Stimulated activated CD4-positive, alpha-beta T cell treated with anti-CD3 and anti-CD28 coated beads, Interleukin-12 subunit alpha, Interleukin-12 subunit beta, amount 100 ng/mL, for 24 hours (primary cell): ENCODE results near the gene C1QL3.

Source experiments
- DNase-seq, 2 experiments: peaks; one replicate each; pipeline ENCODE4 v3.0.0-alpha.2; 2020; ENCODE audit warnings: low read depth in 2 of 2

Gene C1QL3

DNA sequence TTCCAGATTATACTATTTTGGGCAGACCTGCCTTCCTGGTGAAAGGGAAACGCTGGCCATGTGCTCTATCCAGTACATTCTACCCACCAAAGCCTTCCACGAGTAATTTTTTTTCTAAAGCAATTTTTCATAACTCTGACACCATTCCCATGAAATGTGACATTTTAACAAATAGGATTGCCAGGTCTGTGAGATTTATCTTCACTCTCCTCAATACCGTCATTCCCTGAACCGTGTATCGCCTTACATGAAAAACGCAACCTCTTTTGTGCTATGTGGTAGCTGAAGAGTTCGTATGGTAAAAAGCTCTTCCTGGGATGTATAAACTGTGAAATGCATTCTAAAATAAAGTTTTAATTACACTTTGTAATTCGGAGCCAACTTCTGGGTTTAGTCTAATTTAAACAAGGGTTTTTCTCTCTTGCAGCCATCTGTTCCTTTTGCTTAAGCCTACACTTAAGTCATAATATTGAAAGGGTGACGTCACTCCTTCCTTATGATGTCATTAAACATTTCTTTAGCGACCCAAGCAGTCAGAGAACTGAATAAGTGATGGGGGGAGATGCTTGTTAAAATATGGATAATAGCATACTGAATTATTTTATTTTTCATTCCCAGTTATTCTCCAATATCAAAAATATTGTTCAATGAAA, 27.7 kb downstream of the C1QL3 start:
- no peak for DNase-seq

DNA sequence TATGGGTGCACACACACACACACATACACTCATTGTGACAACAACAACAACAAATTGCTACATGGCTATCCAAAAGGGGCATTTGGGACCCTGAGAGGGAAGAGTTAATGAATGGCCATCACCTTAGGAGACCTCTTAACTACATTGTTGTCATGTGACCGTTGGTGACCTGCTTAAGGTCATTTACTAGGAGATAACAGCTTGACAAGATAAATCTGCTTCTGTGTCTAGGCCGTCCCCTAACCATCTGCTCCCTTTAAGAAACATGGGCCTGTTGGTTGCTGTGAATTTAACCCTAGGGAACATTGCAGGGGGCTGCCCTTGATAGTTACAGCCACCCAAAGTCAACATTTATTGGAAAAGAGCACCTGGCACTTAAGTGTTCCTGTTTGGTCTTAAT, 29.7 kb downstream of the C1QL3 start:
- no peak for DNase-seq

DNA sequence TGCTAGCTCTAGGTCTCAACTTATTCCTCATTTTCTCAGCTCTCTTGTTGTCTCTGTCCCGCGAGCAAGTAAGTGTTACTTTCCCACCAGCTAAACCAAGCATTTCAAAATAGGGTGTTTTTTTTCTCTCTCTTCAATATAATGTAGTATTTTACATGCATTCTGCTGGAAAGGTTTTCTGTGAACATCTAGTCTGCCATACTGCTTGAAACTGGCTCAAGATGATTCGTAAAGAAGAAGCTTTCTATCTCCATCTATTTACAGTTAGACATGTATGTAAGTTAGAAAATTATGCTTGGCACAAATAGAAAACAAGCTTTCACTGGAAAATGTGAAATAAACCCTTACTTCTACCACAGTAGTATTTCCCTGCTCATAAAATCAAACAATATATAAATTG, 31.2 kb downstream of the C1QL3 start:
- DNase-seq: no peak

DNA sequence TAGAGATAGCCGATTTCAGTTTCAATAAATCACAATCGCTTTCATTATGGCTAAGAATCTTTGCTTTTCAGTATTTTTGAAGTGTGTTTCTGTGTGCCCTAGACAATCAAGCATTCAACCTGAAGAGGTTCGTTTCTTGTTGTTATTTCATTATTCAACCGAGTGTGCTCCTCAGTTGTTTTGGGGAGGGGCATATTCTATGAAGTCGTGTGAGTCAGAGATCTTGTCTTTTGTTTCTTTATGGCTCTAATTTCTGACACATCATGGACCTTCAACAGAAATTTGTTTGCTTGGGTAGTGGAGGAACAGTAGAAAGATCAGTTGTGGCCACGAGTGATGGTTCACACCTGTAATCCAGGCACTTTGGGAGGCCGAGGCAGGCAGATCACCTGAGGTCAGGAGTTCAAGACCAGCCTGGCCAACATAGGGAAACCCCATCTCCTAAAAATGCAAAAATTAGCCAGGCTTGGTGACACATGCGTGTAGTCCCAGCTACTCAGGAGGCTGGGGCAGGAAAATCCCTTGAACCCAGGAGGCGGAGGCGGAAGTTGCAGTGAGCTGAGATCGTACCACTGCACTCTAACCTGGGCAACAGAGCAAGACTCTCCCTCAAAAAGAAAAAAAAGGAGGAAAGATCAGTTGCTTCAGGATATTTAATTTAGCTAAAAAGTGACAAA, 38.3 kb downstream of the C1QL3 start:
- no peak for DNase-seq

DNA sequence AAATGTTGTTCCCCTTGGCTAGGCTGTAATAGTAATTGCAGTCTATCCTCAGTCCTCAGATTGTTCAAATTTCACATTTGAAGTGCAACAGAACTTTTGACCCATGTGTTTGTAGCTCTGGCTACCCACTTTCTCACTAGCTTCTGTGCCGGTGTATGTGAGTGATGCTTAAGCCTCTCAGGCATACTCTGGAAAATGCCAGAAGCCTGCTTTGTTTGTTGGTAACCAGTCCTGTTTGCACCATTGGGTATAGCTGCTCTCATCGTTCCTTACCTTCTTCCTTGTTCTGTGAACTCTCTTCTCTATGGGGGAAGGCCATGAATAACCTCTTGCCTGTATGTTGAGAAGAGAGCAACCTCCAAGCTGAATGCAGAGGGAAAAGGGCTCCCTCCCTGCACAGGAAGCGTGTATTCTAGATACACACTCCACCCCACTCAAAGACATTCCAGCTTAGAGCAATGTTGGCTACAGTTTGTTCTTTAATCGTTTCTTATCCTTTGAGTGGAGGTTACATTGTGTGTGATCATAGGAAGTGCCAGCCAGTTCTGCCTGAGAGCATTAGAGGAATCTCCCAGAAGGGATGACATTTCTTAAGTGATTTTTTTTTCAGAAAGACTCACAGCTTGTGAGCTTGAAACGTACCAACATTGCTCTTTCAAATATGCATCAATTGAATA, 40.5 kb downstream of the C1QL3 start:
- no peak for DNase-seq

DNA sequence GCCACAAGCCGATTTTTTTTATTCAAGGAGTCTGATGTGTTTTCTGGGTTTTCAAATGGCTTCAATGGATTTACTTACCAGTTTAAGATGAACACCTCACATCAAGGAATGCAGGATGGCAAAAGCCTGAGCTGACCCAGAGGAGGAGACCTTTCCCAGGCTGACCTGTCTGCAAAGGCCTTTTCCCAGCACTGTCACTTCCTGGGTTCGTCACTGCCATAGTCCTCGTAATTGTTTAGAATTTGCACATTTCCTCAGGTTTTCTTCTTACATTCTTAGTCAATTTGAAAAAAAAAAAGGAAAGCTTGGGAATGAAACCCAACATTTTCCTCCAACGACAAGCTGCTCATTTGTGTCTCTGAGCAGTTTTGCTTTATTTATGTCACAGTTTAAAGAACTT, 42.9 kb downstream of the C1QL3 start:
- no peak for DNase-seq

DNA sequence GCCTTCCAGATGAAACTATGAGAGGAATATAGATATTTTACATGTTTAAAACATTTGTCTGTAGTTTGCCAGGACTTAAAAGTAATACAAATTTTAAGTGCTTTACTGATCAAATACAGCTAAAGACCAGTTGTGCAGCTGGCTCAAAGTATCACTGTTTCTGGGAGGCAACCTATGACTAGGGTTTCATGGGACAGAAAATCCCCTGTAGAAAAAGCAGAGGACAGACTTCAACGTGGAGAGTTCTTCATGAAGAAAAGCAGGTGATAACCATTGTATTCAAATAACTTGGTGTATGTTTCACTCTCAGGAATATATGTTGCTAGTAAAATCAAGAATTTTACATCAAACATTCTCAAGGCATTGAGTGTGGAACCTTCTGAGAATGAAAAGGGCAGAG, 43.9 kb downstream of the C1QL3 start:
- no peak for DNase-seq

DNA sequence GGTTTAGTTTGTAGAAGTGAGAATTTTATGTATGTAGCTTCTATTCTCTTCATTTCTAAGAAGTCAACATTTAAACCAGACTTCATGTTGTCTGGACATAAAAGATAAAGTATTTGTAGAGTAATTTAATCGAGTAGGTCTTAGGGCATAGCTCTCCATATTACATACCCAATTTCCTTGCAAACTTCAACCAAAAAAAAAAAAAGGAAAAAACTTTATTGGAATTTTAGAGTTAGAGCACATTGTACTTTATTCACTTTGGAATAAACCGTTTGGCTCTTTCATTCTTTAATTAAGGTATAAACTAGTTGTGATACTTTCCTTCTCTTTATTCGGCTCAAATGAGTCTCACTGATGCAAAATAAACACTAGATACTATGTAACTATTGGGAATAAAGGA, 48.9 kb downstream of the C1QL3 start:
- no peak for DNase-seq

DNA sequence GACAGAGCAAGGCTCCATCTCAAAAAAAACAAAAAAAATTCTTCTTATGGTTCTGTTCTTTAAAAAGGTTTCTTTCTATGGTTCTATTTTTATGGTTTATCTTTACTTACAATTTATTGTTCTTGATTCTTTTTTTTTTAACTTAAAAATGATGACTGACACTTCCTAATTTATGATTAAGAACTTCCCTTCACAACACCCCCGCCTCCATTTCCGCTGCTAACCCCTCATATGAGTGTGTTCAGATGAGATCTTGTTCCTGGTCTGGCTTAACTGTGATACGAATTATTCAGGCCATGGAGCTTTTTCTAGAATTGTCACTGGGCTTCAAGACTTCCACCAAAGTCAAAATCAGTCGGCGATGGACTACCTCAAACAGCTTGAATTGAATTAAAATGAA, 50.9 kb downstream of the C1QL3 start:
- peak in 1 of 2 experiments; percentile 11 for DNase-seq

DNA sequence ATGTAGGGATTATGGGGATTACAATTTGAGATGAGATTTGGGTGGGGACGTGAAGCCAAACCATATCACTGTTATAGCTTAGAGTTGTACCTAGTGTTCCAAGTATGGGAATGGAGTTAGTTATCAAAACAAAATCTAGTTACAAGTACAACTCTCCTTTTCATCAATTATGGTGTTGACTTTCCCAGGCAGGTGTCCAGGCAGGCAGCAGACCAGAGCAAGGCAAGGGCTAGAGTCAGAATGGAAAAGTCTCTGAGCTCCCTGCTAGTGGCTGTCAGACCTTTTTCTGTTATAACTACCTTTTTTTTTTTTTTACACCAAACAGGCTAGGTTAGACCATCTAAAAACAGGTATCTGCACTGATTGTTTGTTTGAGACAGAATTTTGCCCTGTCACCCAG, 55.7 kb downstream of the C1QL3 start:
- no peak for DNase-seq
